Measurements from ENCODE around the gene PCNX4.

PCNX4 gene

DNA sequence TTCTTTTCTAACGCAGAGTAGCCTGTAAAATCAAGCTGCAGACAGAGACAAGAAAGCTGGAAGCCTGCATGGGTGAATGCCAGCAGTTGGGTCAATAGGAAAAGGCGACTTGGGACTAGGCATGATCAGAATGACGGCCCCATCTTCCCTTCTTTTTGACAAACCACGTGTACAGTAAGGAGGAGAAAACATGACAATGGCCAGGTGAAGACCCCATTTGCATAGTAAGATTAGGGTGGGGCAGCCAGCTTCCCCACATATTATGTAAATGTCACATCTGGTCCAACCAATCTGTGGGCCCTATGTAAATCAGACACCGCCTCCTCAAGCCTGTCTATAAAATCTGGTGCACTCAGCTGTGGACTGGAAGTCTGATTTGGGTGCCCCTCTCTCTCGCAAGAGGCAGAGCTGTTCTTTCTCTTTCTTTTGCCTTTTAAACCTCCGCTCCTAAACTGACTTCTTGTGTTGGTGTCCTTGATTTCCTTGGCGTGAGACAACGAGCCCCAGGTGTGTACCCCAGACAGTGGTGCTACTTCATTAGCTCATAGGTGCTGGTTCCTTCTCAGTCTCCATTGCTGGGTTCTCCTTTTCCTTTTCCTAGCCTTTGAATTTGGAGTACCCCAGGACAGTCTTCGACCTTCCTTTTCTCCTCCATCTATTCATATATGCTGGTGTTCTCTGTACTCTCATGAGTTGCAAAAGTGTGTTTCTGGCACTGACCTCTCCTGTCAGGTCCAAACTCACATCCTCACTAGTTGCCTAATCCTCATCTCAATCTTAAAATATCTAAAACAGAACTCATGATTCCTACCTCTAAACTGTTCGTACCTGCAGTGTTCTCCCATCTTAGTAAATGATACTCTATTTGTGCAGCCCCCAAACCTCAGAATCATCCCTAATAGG, 82.9 kb downstream of the PCNX4 start:
- no peak for DNase-seq (ENCODE audit: low spot score)

DNA sequence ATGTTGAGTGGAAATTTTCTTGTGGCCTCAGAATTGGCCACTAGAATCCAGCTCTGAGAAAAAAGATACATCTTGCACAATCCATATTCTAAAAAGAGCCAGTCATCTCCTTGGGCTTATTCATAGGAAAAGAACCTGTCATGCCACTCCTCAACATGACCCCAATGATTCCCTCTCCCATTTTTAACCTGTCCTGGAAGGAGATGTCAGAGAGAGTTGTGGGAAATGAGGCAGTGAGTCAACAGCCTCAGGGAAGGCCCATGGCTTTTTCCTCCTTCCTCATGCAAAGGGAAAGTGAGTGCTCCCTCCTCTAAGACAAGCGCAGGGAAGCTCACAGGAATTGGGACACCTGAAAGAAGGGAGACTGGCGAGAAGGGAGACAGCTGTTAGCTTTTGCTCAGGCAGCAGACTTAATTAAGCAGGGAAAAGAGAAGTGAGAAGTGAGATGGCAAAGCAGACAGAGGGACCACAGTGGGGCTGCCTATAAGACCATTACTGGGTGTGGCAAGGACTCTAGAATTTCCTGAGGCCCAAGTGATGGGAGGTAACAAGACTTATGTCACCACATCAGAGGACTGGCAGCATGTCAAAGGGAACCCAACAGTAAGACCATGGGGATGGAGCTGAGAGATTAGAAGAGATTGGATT, 83.7 kb downstream of the PCNX4 start:
- no peak for DNase-seq (ENCODE audit: low spot score)

DNA sequence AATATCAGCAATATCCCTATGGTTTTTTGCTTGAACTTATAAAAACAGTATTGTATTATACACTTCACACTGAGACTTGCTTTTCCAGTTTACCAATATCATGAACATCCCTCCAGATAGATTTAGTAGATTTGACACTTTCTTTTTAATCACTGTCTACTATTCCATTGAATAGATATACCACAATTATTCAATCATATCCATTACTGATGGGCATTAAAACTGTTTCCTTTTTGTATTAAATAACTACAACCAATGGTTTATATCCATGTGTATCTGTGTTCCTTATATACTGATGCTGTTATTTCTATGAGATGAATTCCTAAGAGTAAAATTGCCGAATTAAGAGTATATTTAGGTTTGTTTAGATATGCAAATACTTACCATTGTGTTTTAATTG, 86.4 kb downstream of the PCNX4 start:
- no peak for DNase-seq (ENCODE audit: low spot score)

DNA sequence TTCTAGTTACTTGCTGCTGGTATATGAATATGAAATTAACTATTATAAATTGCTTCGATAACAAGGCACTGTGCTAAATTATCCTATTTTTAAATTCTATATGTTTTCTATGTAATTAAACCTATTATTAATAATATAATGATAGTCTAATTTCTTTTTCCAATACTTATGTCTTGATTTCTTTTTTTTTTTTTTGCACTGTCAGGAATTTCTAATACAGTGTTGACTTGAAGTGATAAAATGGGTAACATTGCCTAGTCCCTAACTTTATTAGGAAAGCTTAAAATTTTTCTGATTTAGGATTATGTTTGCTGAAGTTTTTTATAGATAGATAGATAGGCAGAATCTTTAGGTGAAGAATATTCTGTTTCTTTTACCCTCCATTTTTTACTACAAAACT, 87.1 kb downstream of the PCNX4 start:
- DNase-seq (ENCODE audit: low spot score): no peak

DNA sequence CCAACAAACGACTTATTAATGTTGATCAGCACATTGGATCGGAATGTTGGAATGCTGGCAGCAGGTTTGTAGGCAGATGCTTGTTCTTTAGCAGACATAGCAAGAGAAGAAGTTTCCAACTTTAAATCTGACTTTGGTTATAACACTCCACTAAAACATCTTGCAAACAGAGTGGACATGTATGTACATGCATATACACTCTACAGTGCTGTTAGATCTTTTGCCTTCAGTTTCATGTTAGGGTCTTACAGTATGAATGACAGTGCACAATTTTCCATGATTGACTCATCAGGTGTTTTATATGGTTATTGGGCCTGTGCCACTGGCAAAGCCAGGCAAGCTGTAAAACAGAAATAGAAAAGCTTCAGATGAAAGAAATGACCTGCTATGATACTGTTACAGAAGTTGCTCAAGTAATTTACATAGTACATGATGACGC, 87.7 kb downstream of the PCNX4 start:
- DNase-seq (ENCODE audit: low spot score): no peak

DNA sequence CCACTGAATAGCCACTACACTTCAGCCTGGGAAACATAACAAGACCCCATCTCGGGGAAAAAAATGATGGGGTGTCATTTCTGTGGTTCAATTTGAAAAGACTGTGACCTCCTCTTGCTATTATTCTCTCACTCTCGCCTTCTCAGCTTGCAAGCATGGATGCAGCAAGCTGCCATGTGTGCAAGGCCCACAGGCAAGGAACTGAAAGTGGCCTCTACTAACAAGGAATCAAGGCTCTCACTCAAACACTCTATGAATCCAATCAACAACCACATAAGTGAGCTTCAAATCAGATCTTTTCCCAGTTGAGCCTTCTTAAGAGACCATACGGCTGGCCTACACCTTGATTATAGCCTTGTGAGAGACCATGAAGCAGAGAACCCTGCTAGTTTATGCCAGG, 91.4 kb downstream of the PCNX4 start:
- no peak for DNase-seq (ENCODE audit: low spot score)

DNA sequence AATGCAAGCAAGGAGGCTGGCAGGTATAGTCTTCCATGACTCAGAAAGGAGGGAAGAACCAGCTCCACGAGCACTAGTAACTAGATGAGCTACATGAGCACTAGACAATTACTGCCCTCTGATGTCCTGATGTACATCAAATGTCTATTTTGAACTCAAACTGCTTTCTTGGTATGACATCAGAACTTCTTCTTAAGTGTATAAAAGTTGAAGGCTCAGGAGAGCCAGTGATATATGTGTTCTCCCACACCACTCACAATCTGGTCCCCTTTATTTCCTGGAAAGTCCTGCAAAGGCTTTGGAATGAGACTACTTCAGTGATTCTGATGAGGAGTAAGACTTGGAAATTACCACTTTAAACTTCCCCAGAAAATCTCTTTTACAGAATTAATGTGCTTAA, 92.0 kb downstream of the PCNX4 start:
- no peak for DNase-seq (ENCODE audit: low spot score)

DNA sequence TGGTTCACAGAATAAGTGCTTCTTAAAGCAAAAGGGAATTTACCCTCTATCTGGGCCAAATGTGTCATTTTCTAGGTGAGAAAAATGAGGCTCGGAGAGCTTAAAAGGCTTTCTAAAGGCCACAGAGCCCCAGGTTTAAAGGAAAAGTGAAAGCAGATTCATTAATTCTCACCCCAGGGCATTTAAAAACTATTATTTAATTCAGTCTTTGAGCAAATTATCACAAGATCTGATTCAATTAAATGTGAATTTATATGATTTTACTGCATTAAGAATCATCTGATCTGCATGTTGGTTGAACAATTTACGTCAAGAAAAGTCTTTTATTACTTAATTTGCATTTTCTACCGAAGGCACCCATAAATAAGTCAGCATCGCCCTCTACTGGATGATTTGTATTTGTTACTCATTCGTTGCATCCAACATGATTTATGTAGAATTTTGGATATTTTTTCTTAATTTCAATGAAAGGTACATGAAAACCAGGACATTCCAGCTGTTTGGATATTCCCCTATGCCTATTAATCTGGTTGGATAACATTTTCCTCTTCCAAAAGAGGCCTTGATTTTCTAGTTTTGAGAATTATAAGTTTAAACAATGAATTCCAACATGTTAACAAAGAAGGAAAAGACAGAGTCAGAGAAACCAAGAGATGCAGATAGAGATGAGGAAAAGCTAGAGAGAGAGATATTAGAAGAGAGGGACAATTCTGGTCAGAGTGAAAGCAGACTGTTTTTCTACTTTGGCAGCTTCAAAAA, 92.6 kb downstream of the PCNX4 start:
- DNase-seq (ENCODE audit: low spot score): peak; percentile 41

DNA sequence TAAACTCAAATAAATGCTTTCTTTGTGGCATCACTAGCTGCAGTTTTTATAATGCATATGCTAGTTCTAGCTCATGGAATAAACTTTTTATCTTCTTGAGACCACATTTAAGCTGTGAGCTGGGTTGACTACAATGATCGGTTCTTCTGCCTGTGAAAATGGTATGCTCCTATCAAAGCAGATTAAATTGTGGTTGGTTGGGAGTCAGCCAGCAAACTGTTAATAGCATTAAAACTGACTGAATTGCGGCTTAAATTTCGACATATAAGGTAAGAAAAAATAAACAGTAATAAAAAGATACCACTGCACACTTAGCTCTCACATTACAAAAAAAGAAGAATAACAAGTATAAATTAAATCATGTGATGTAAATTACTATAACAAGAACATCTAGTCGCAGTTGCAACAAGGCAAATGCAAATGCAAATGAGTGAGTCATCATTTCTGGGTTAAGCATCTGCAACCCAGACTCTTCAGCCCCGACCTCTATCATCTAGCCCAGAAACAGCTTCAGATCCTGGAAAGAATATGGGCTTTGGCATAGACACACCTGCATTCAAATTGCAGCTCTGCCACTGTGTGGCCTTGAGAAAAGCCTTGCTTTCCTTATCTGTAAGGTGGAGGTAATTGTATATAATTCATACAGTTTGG, 93.3 kb downstream of the PCNX4 start:
- no peak for DNase-seq (ENCODE audit: low spot score)

DNA sequence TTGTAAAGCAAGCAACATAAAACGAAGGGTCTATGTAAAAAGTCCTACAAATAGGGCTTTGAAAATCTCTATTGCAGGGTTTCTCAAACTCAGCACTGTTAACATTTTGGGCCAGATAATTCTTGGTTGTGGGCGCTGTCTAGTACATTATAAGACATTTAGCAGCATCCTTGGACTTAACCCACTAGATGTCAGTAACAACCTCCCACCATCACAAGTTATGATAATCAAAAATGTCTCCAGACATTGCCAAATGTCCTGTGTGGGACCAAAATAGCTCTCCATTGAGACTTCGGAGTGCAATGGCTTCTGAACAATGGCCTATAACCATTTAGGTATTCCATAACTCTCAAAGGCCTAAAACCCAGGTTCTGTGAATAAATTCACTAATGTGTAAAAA, 96.4 kb downstream of the PCNX4 start:
- DNase-seq (ENCODE audit: low spot score): no peak

DNA sequence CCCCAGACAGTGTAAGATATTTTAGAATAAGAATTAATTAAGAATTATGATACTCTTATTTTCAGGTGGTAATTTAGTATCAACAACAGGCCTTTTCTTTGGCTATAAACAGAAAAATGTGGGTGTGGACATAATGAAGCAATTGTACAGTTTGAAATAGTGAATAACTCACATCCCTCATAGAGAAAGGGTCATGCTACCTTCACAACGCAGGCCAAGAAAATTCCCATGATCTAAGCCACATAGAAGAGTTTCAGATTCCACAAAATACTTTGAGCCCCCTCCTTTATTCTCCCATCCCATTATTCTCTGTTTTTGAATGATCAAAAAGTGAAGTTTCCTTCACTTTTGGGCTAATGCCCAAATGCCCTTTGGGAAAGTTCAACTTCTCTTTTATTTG, 97.0 kb downstream of the PCNX4 start:
- DNase-seq (ENCODE audit: low spot score): no peak

DNA sequence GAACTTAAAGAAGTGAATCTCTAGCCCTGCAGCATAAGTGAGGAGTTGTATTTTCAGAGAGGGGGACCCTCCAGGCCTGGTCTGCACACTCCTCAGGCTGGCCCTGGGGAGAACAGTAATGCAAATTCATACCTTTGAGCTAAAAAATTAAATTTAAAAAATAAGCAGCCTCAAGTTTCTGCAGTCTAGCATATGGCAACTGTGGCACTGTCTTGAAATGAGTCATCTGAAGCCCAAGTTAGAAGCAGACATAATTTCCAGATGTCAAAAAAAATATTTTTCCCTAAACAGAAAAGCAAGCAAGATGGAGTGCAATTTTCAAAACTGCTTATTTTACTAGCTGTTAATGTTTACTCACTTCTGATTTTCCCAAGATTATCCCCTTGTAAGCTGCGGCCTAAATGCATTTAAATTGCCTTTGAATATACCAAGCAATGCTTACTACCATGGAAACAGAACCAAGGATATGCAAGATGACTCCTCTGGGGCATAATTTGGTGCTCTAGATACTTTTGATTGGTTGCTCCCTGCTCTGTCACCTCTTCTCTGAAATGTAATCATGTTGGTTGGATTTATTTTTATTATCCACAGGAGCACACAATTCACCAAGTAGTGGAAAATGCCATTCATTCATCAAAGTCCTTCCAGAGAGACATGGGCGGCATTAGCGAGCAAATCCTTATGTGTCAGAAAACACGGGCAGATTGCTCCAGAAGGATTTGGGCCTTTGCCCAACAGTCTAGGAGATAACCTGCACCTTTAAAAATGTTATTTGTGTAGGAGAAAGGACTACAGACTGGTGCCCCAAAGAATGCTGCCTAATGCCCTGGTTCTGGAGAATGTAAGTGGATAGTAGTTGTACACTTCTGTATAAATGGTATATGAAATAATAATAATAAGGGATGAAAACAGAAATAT, 98.5 kb downstream of the PCNX4 start:
- no peak for DNase-seq (ENCODE audit: low spot score)

DNA sequence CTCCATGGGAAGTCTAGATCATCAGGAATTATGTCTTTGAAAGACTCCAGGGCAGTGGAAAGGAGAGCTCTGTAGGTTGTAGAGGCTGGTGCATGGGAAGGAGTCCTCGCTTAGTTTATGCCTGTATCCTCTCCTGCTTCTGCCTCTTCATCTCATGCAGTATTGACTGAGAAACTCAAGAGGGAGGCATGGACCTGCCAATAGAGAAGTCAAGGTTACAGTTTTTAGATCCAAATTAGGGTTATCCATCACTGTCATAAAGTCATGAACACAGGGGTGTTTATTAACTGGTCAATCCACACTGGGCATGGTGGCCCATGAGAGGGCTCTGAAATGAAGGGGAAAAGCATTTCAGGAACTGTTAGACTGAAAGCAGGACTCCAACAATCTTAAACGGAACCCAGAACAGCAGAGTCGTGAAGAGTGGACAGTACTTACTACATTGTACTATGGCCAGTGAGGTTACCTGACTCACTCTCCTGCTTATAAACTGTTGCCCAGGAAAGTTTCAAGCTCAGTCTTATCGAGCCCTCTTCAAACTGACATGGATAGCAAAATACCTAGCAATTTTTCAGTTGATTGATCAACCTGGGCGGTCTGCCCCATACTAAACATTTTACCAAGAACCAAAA, 103.6 kb downstream of the PCNX4 start:
- no peak for DNase-seq (ENCODE audit: low spot score)

DNA sequence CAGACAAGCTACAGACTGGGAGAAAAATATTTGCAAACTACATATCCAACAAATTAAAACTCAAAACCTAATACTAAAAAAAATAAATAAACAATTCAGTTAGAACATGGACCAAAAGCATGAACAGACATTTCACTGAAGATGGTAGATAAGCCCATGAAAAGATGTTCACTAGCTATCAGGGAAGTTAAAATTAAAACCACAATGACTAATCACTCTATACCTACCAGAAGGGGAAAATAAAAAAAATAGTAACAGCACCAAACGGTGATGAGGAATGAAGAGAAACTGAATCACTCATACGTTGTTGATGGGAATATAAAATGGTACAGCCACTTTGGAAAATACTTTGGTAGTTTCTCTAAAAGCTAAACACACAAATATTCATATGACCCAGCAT, 104.6 kb downstream of the PCNX4 start:
- DNase-seq (ENCODE audit: low spot score): no peak

DNA sequence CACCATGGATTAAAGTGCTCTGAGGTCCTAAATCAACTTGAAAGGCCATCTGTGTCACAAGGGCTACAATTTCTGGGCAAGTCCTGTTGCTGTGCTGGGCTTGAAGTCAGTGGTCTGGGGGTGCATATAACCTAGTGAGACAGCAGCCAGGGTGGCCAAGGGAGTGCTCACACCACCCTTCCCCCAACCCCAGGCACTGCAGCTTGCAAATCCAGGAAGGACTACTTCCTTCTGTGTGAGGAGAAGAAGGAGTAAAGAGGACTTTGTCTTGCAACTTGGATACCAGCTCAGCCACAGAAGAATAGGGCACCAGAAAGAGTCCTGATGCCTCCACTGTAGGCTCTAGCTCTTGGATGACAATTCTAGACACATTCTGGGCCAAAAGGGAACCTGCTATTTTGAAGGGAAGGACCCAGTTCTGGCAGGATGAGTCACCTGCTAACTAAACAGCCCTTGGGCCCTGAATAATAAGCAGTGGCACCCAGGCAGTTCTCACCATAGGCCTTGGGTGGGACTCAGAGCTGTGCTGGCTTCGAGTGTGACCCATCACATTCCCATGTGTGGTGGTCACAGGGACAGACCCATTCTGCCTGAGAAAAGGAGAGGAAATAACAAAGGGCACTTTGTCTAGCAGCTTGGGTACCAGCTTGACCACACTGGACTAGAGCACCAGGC, 106.0 kb downstream of the PCNX4 start:
- no peak for DNase-seq (ENCODE audit: low spot score)

DNA sequence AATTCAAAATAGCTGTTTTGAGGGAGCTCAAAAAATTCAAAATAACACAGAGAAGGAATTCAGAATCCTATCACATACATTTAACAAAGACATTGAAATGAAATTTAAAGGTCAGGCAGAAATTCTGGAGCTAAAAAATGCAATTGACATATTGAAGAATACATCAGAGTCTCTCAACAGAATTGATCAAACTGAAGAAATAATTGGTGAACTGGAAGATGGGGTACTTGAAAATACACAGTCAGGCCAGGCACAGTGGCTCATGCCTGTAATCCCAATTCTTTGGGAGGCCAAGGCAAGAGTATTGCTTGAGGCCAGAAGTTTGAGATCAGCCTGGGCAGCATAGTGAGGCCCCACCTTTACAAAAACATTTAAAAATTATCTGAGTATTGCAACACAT, 107.6 kb downstream of the PCNX4 start:
- no peak for DNase-seq (ENCODE audit: low spot score)

DNA sequence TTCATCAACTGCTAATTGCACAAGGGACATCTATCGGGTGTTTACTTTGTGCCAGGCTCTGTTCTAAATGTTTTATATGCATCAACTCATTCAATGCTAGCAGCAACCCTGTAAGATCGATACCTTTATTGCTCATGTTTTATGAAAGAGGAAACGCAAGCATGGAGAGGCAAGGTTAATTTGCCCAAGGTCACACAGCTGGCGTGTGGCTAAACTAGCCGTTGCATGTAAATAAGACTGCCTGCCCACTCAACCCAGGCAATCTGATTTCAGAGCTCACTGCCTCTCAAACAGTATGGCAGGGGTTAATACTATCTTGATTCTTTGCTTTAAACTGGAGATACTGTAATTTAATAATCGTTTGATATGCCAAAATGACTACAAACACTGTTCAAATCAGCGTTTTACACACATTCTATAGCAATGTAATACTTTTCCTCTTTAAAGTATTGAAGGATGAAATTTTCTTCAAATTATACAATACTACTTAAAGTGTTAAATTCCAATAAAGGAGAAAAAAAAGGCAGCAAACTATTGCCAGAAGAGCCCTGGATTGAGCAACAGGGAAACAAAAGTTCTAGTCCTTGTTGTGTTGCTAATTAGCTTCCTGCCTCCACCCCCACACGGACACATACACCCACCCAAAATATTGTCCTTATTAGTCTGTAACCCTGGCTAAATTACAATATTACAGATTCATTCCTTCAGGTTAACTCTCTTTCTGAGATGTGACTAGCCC, 112.5 kb downstream of the PCNX4 start:
- peak; percentile 26 for DNase-seq (ENCODE audit: low spot score)

DNA sequence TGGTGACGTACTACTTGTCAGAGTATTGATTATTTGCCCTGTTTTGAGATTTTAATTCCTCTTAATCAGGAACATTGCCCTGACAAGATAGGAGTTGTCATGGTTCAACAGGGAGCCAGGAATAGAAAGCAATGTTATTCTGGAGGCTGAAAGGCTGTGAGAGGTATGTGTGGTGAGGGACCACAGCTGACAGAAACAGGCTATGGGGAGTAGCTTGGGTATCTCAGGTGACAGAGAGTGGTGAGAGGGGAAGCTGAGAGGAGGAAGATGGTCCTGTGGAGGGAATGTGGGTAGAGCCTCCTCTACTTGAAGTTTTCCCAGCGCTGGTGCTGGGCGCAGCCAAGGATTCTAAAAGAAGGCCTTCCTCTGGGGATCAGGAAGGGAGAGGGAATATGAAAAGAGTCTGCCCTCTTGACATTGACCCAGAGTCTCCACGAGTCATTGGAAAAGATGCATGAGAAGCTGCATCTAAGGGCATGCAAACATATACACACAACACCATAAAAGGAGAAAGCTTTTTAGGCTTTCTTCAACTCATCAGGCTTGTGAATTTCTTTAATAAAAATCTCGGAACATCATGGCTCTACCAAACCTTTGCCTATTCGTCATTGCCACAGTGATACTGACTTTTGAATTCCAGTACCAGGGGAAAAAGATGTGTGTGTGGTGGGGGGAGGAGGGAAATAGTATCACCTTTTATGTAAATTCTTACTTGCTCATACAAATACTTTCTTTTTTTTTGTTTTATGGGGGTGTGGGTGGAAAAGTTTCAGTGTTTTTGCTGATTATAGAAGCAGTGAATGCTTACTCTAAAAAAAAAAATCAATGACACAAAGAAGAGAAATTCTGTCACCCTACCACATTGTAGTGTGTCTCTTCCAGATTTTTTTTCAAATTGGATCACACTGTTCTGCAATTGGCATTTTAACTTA, 113.4 kb downstream of the PCNX4 start:
- DNase-seq (ENCODE audit: low spot score): peak; percentile 47
